Measurements from ENCODE around the gene INPP5A.

GRCh38 chr10:132696204-132696603, 158.6 kb downstream of the INPP5A start:
- TF ChIP-seq POLR2A (IDR thresholded peaks at IDR 0.05; ENCODE audit: low read length) (no peak), GATA1 (IDR thresholded peaks at IDR 0.05; ENCODE audit: low read depth, low read length) (no peak)

All from erythroblast (primary cell).